ENCODE results near the gene CTSO. TPM values are rescaled to one million over a fixed set of nuclear protein-coding genes. Genes with fewer than 3 reads are reported as not detected.
"Not testable (repeated sequence)": the region's sequence is repeated elsewhere in the genome, so short reads cannot be mapped to it uniquely, and the experiment has no call there.

CTSO gene
- total RNA-seq, 1 donor = 25.0 TPM

GRCh38 chr4:155941820-155942219, 11.8 kb downstream of the CTSO start:
- H3K27ac ChIP-seq (ENCODE audit: low read depth, low read length) = no peak overlapping the region
- H3K36me3 ChIP-seq (ENCODE audit: insufficient read depth, low read length) = no peaks in the 10 kb centered on the region
- H3K9me3 ChIP-seq (ENCODE audit: low read depth, low read length) = no peaks in the 10 kb centered on the region
- no peak overlapping the region for H3K4me2 ChIP-seq (ENCODE audit: insufficient read depth, low read length)
- no peak overlapping the region for H2AFZ ChIP-seq (ENCODE audit: low read length)
- no peaks in the 10 kb centered on the region for H3K27me3 ChIP-seq (ENCODE audit: insufficient read depth, low read length)
- no peaks in the 10 kb centered on the region for H4K20me1 ChIP-seq (ENCODE audit: insufficient read depth, low read length)
- no peaks in the 10 kb centered on the region for H3K79me2 ChIP-seq (ENCODE audit: insufficient read depth, low read length)
- no peak for TF ChIP-seq CTCF (IDR thresholded peaks at IDR 0.05; ENCODE audit: extremely low read depth, low read depth, low read length)
- DNase-seq (ENCODE audit: insufficient read length, low spot score, missing footprints) = no peak
- H3K4me1 ChIP-seq (ENCODE audit: insufficient read depth, low read length) = no peaks in the 10 kb centered on the region
- no peak overlapping the region for H3K4me3 ChIP-seq (ENCODE audit: insufficient read depth, low read length)

GRCh38 chr4:155941085-155941790, 12.4 kb downstream of the CTSO start:
- H3K36me3 ChIP-seq (ENCODE audit: insufficient read depth, low read length) = no peaks in the 10 kb centered on the region
- no peaks in the 10 kb centered on the region for H3K9me3 ChIP-seq (ENCODE audit: low read depth, low read length)
- H2AFZ ChIP-seq (ENCODE audit: low read length) = no peak overlapping the region
- no peaks in the 10 kb centered on the region for H3K79me2 ChIP-seq (ENCODE audit: insufficient read depth, low read length)
- H4K20me1 ChIP-seq (ENCODE audit: insufficient read depth, low read length) = no peaks in the 10 kb centered on the region
- no peak for TF ChIP-seq CTCF (IDR thresholded peaks at IDR 0.05; ENCODE audit: extremely low read depth, low read depth, low read length)
- H3K4me3 ChIP-seq (ENCODE audit: insufficient read depth, low read length) = no peak overlapping the region
- DNase-seq (ENCODE audit: insufficient read length, low spot score, missing footprints) = no peak
- no peaks in the 10 kb centered on the region for H3K27me3 ChIP-seq (ENCODE audit: insufficient read depth, low read length)
- no peak overlapping the region for H3K27ac ChIP-seq (ENCODE audit: low read depth, low read length)
- no peak overlapping the region for H3K4me2 ChIP-seq (ENCODE audit: insufficient read depth, low read length)
- no peaks in the 10 kb centered on the region for H3K4me1 ChIP-seq (ENCODE audit: insufficient read depth, low read length)

GRCh38 chr4:155935389-155935986, 18.2 kb downstream of the CTSO start:
- H2AFZ ChIP-seq (ENCODE audit: low read length) = no peak overlapping the region
- H3K4me2 ChIP-seq (ENCODE audit: insufficient read depth, low read length) = no peak overlapping the region
- no peaks in the 10 kb centered on the region for H3K36me3 ChIP-seq (ENCODE audit: insufficient read depth, low read length)
- H3K4me1 ChIP-seq (ENCODE audit: insufficient read depth, low read length) = no peaks in the 10 kb centered on the region
- no peaks in the 10 kb centered on the region for H3K9me3 ChIP-seq (ENCODE audit: low read depth, low read length)
- H3K4me3 ChIP-seq (ENCODE audit: insufficient read depth, low read length) = no peak overlapping the region
- no peak for TF ChIP-seq CTCF (IDR thresholded peaks at IDR 0.05; ENCODE audit: extremely low read depth, low read depth, low read length)
- no peaks in the 10 kb centered on the region for H3K27me3 ChIP-seq (ENCODE audit: insufficient read depth, low read length)
- no peak overlapping the region for H3K27ac ChIP-seq (ENCODE audit: low read depth, low read length)
- no peaks in the 10 kb centered on the region for H4K20me1 ChIP-seq (ENCODE audit: insufficient read depth, low read length)
- H3K79me2 ChIP-seq (ENCODE audit: insufficient read depth, low read length) = no peaks in the 10 kb centered on the region
- no peak for DNase-seq (ENCODE audit: insufficient read length, low spot score, missing footprints)

- not testable (repeated sequence) for H3K36me3 ChIP-seq (ENCODE audit: insufficient read depth, low read length); H3K27ac ChIP-seq (ENCODE audit: low read depth, low read length); H3K4me2 ChIP-seq (ENCODE audit: insufficient read depth, low read length); H4K20me1 ChIP-seq (ENCODE audit: insufficient read depth, low read length); H3K4me3 ChIP-seq (ENCODE audit: insufficient read depth, low read length); H3K4me1 ChIP-seq (ENCODE audit: insufficient read depth, low read length); H3K79me2 ChIP-seq (ENCODE audit: insufficient read depth, low read length); H3K27me3 ChIP-seq (ENCODE audit: insufficient read depth, low read length); H3K9me3 ChIP-seq (ENCODE audit: low read depth, low read length); DNase-seq (ENCODE audit: insufficient read length, low spot score, missing footprints); H2AFZ ChIP-seq (ENCODE audit: low read length)
Observed at GRCh38 chr4:155934634-155935033, 19.0 kb downstream of the CTSO start.

All from osteoblast (primary cell).